B cell (primary cell): ENCODE measurements around the gene ZSCAN30. TPM values are rescaled to one million over a fixed set of nuclear protein-coding genes. Genes with fewer than 3 reads are reported as not detected.
"Not testable (repeated sequence)": the region's sequence is repeated elsewhere in the genome, so short reads cannot be mapped to it uniquely, and the experiment has no call there.

Source experiments
- ATAC-seq: fragments of 200-7000 bp; cut with Tn5 transposase; one replicate; pipeline ENCODE4 v1.10.0; 2021; ENCODE audit warnings: low read depth, mild to moderate bottlenecking, moderate number of reproducible peaks, moderate library complexity
- CTCF ChIA-PET: fragments of 350-600 bp; sonication (Branson Sonifier 250); formaldehyde crosslinking; loops from one replicate; lab custom pipeline; 2021; ENCODE audit warnings: antibody characterized with exemption, inconsistent platforms; lab: Charles Lee
- POLR2A ChIA-PET: fragments of 350-600 bp; sonication (Branson Sonifier 250); formaldehyde crosslinking; loops from one replicate; lab custom pipeline; 2021; ENCODE audit warnings: antibody characterized with exemption; lab: Charles Lee
- DNase-seq: peaks from one replicate; pipeline ENCODE4 v3.0.0; 2013
- H2AFZ ChIP-seq: 2 replicates; pipeline ENCODE4 v1.6.1; 2012; ENCODE audit warnings: mild to moderate bottlenecking, low read depth, low read length; ENCODE audit not compliant: insufficient read depth, poor library complexity, severe bottlenecking
- H3K27ac ChIP-seq, 2 donors: 1 replicate in 1 of 2; 2 replicates in 1 of 2; pipeline ENCODE4 v1.5.1; 2012 to 2013; ENCODE audit warnings: low read length in 2 of 2, mild to moderate bottlenecking in 2 of 2, moderate library complexity in 1 of 2
- H3K27me3 ChIP-seq, 4 experiments: fragments of 200-600 bp in 1 of 4; sonication (generic) in 1 of 4; replicated peaks in 1 of 4; 1 replicate in 2 of 4; 2 replicates in 2 of 4; pipeline versions ENCODE4 v1.6.1 to v1.7.0; 2013 to 2016; ENCODE audit warnings: low read length in 3 of 4, mild to moderate bottlenecking in 2 of 4, mixed read lengths in 1 of 4, moderate library complexity in 1 of 4; ENCODE audit not compliant: insufficient read depth in 4 of 4, control insufficient read depth in 3 of 4; ENCODE audit errors: control extremely low read depth in 1 of 4
- H3K36me3 ChIP-seq, 2 experiments: replicated peaks in 1 of 2; 1 replicate in 1 of 2; 2 replicates in 1 of 2; pipeline versions ENCODE4 v1.6.1 to v1.7.1; 2013; ENCODE audit warnings: low read length in 1 of 2; ENCODE audit not compliant: insufficient read depth in 2 of 2, control insufficient read depth in 1 of 2; ENCODE audit errors: control extremely low read depth in 1 of 2, extremely low read depth in 1 of 2
- H3K4me1 ChIP-seq, 2 donors: fragments of 200-600 bp in 1 of 2; sonication (generic) in 1 of 2; 1 replicate in 1 of 2; 2 replicates in 1 of 2; pipeline versions ENCODE4 v1.5.1 to v1.6.1; 2013 to 2017; ENCODE audit warnings: low read length in 2 of 2; ENCODE audit not compliant: control insufficient read depth in 2 of 2, insufficient read depth in 2 of 2
- H3K4me2 ChIP-seq: replicated peaks from 2 replicates; pipeline ENCODE3; 2012; ENCODE audit warnings: mild to moderate bottlenecking, low read depth, low read length; ENCODE audit not compliant: poor library complexity, severe bottlenecking
- H3K4me3 ChIP-seq, 5 experiments: fragments of 200-600 bp in 1 of 5; sonication (generic) in 1 of 5; 1 replicate in 3 of 5; 2 replicates in 2 of 5; pipeline versions ENCODE4 v1.5.1 to v1.7.0; 2011 to 2016; ENCODE audit warnings: low read length in 4 of 5, mild to moderate bottlenecking in 4 of 5, low read depth in 2 of 5, control low read depth in 1 of 5, moderate library complexity in 1 of 5; ENCODE audit not compliant: insufficient read depth in 1 of 5; ENCODE audit errors: control extremely low read depth in 1 of 5, extremely low read depth in 1 of 5
- H3K79me2 ChIP-seq: fragments of 200-600 bp; sonication (generic); one replicate; pipeline ENCODE4 v1.6.0; 2016; ENCODE audit warnings: low read length; ENCODE audit not compliant: control insufficient read depth, insufficient read depth
- H3K9ac ChIP-seq: fragments of 200-600 bp; sonication (generic); 2 replicates; pipeline ENCODE4 v1.6.1; 2017; ENCODE audit warnings: mild to moderate bottlenecking, low read length, moderate library complexity
- H3K9me3 ChIP-seq, 3 donors: one replicate each; pipeline versions ENCODE4 v1.6.1 to v1.7.1; 2013; ENCODE audit warnings: low read length in 2 of 3; ENCODE audit not compliant: control insufficient read depth in 2 of 3, insufficient read depth in 1 of 3; ENCODE audit errors: control extremely low read depth in 1 of 3
- H4K20me1 ChIP-seq: 2 replicates; pipeline ENCODE4 v1.6.0; 2012; ENCODE audit warnings: mild to moderate bottlenecking, low read length; ENCODE audit not compliant: insufficient read depth, control insufficient read depth, poor library complexity, severe bottlenecking
- H3K27ac Mint-ChIP-seq: one replicate; pipeline ENCODE4 v1.8.0; 2021; ENCODE audit warnings: mixed read lengths
- H3K27me3 Mint-ChIP-seq: one replicate; pipeline ENCODE4 v1.8.0; 2021; ENCODE audit warnings: mixed read lengths
- H3K4me1 Mint-ChIP-seq: one replicate; pipeline ENCODE4 v1.8.0; 2021; ENCODE audit warnings: mixed read lengths
- H3K4me3 Mint-ChIP-seq: one replicate; pipeline ENCODE4 v1.8.0; 2021; ENCODE audit warnings: mixed read lengths
- H3K9me3 Mint-ChIP-seq: one replicate; pipeline ENCODE4 v1.8.0; 2022; ENCODE audit warnings: mixed read lengths; ENCODE audit not compliant: insufficient read depth
- CTCF ChIP-seq: fragments of 200-600 bp; IDR thresholded peaks from one replicate; pipeline ENCODE4 v1.8.0; 2022; ENCODE audit warnings: antibody characterized with exemption, mild to moderate bottlenecking
- EZH2 ChIP-seq: IDR thresholded peaks from 2 replicates; pipeline ENCODE4 v1.6.1; 2012; ENCODE audit warnings: borderline replicate concordance, low read depth, mild to moderate bottlenecking, moderate library complexity, low read length; ENCODE audit not compliant: insufficient read depth, poor library complexity, severe bottlenecking
- WGBS: methylation state at CpG from one replicate; pipeline ENCODE4 v1.1.5; 2013; ENCODE audit warnings: missing lambda C conversion rate; ENCODE audit not compliant: insufficient coverage; 5-methylcytosine and 5-hydroxymethylcytosine counted together
- intact Hi-C: fragments of 100-400 bp; cut with micrococcal nuclease; formaldehyde crosslinking; loops from one replicate; pipeline ENCODE4 v1.10.0; 2022
- polyA plus RNA-seq: library from polyadenylated mRNA; depleted of rRNA; stranded (reverse); fragments of >200 nt; gene quantifications from 2 replicates; pipeline ENCODE4 v1.2.3, GENCODE V29; 2012
- total RNA-seq, 2 donors: library from RNA; stranded (reverse); fragments of 120-200 nt in 1 of 2; gene quantifications; 1 replicate in 1 of 2; 2 replicates in 1 of 2; pipeline versions ENCODE4 v1.2.3 to v1.2.4, GENCODE V29; 2013 to 2022

Gene ZSCAN30
- total and polyA plus RNA-seq, 2 donors (not counting 1 experiment from before 2014, with no cell fraction given): 11.0 to 37.3 TPM

- POLR2A ChIA-PET, H3K4me1 Mint-ChIP-seq, H3K4me3 Mint-ChIP-seq, H4K20me1 ChIP-seq, H3K27me3 Mint-ChIP-seq, H3K9me3 Mint-ChIP-seq, H3K9ac ChIP-seq, CTCF ChIA-PET, H2AFZ ChIP-seq, DNase-seq, H3K4me3 ChIP-seq, H3K27ac Mint-ChIP-seq, H3K27ac ChIP-seq, H3K9me3 ChIP-seq, H3K79me2 ChIP-seq, H3K27me3 ChIP-seq, H3K36me3 ChIP-seq, ATAC-seq, intact Hi-C loops, H3K4me2 ChIP-seq, H3K4me1 ChIP-seq: not testable (repeated sequence)
- 93% methylated on average over 10 of the region's 10 CpGs for WGBS
Observed at GRCh38 chr18:35216611-35217010, 73.4 kb downstream of the ZSCAN30 start.

- Histone ChIP-seq H2AFZ (no peak overlapping the region), H4K20me1 (no peaks in the 10 kb centered on the region), H3K4me2 (no peak overlapping the region), H3K9ac (no peak overlapping the region), H3K9me3 (no peaks in the 10 kb centered on the region), H3K79me2 (no peaks in the 10 kb centered on the region), H3K27me3 (no peaks in the 10 kb centered on the region), H3K27ac (no peak overlapping the region), H3K4me1 (no peaks in the 10 kb centered on the region), H3K4me3 (no peak overlapping the region), H3K36me3 (no peaks in the 10 kb centered on the region)
- Mint-ChIP-seq H3K27me3 (no peaks in the 10 kb centered on the region), H3K4me1 (no peaks in the 10 kb centered on the region), H3K4me3 (no peak overlapping the region), H3K27ac (no peak overlapping the region), H3K9me3 (no peaks in the 10 kb centered on the region)
- WGBS: no CpG with 5 or more reads among the region's 1 CpG
- ATAC-seq (no peak), DNase-seq (no peak)
- ChIA-PET CTCF (no interaction called here), POLR2A (no interaction called here)
- intact Hi-C loops: no loop called here
- TF ChIP-seq EZH2 (no peak), CTCF (no peak)
Observed at GRCh38 chr18:35215026-35215425, 75.0 kb downstream of the ZSCAN30 start.

GRCh38 chr18:35205746-35206458 lies 84.1 kb downstream of the ZSCAN30 start:
- H4K20me1 ChIP-seq, H3K4me2 ChIP-seq, H3K4me3 Mint-ChIP-seq, CTCF ChIA-PET, intact Hi-C loops, H3K4me3 ChIP-seq, POLR2A ChIA-PET, H3K79me2 ChIP-seq, H3K36me3 ChIP-seq, ATAC-seq, H3K9me3 ChIP-seq, DNase-seq, H3K9ac ChIP-seq, H3K27ac ChIP-seq, H3K27me3 Mint-ChIP-seq, H3K4me1 ChIP-seq, H3K9me3 Mint-ChIP-seq, H2AFZ ChIP-seq, H3K27me3 ChIP-seq, H3K27ac Mint-ChIP-seq, H3K4me1 Mint-ChIP-seq: not testable (repeated sequence)
- 100% methylated on average over 4 of the region's 30 CpGs for WGBS
